IMR-90 (cell line): ENCODE measurements around the gene HCAR3.
"Not testable (repeated sequence)": the region's sequence is repeated elsewhere in the genome, so short reads cannot be mapped to it uniquely, and the experiment has no call there.

Experiments
- CTCF ChIP-seq: conservative IDR thresholded peaks from 2 replicates; pipeline ENCODE4 v1.5.1; 2012; ENCODE audit warnings: mild to moderate bottlenecking, low read depth, low read length, improper control_type of control experiment
- ELK1 ChIP-seq: fragments of 150-350 bp; IDR thresholded peaks from 2 replicates; pipeline ENCODE4 v1.6.1; 2016; ENCODE audit warnings: low read depth, mild to moderate bottlenecking, low read length, moderate library complexity, borderline replicate concordance
- POLR2A ChIP-seq: IDR thresholded peaks from 2 replicates; pipeline ENCODE4 v1.6.1; 2012; ENCODE audit warnings: mild to moderate bottlenecking, low read depth, low read length

GRCh38 chr12:122716658-122717057, at the start of gene HCAR3:
- not testable (repeated sequence) for TF ChIP-seq POLR2A, ELK1, CTCF
